HCT116 (cell line): ENCODE measurements around the gene C5AR1. TPM values are rescaled to one million over a fixed set of nuclear protein-coding genes. Genes with fewer than 3 reads are reported as not detected.

Experiments
- ATAC-seq: fragments of 200-7000 bp; cut with Tn5 transposase; 2 replicates; pipeline ENCODE4 v1.9.1; 2020; ENCODE audit warnings: mild to moderate bottlenecking, moderate library complexity
- BruUV-seq: library from RNA; stranded (reverse); fragments of 400-500 nt; replicated peaks from 2 replicates; lab custom pipeline; 2021; lab: Mats Ljungman, UMichigan
- CTCF ChIA-PET: fragments of 300-600 bp; sonication (Branson Sonifier 250); formaldehyde crosslinking; loops from one replicate; lab custom pipeline; 2021; ENCODE audit warnings: antibody characterized with exemption; lab: Charles Lee
- POLR2A ChIA-PET: fragments of 300-600, 350-600 bp; sonication (Branson Sonifier 250); formaldehyde crosslinking; loops from one replicate; lab custom pipeline; 2021; ENCODE audit warnings: antibody characterized with exemption; lab: Charles Lee
- RAD21 ChIA-PET, 2 experiments: fragments of 300-600 bp; sonication (Branson Sonifier 250); formaldehyde crosslinking; loops; one replicate each; lab custom pipeline; 2023; ENCODE audit warnings: low total read pairs in 2 of 2; ENCODE audit not compliant: uncharacterized antibody in 2 of 2, unreplicated experiment in 2 of 2, low non-redundant PET in 1 of 2; lab: Charles Lee
- DNase-seq: peaks from one replicate; pipeline ENCODE4 v3.0.0-alpha.2; 2010; ENCODE audit warnings: low read depth, low spot score
- H2AFZ ChIP-seq: fragments of 200-600 bp; shearing (Covaris generic), sonication (generic); 2 replicates; pipeline ENCODE4 v1.6.1; 2017; ENCODE audit warnings: low read depth, mixed run types, mixed read lengths, antibody characterized with exemption, low read length; ENCODE audit not compliant: poor library complexity, severe bottlenecking
- H3K27ac ChIP-seq: 2 replicates; pipeline ENCODE4 v1.5.1; 2012; ENCODE audit warnings: low read depth, low read length
- H3K27me3 ChIP-seq: fragments of 200-600 bp; sonication (generic); 2 replicates; pipeline ENCODE4 v1.6.1; 2016; ENCODE audit warnings: mixed run types, low read length, mixed read lengths; ENCODE audit not compliant: insufficient read depth
- H3K36me3 ChIP-seq, 2 experiments: fragments of 200-500 bp in 1 of 2; fragments of 200-600 bp in 1 of 2; sonication (Bioruptor generic) in 1 of 2; sonication (generic) in 1 of 2; 2 replicates each; pipeline versions ENCODE4 v1.5.1 to v1.6.1; 2014 to 2016; ENCODE audit warnings: low read length in 2 of 2, inconsistent platforms in 1 of 2, mixed read lengths in 1 of 2, mixed run types in 1 of 2; ENCODE audit not compliant: insufficient read depth in 2 of 2, control insufficient read depth in 1 of 2
- H3K4me1 ChIP-seq, 2 experiments: fragments of 200-600 bp in 1 of 2; sonication (generic) in 1 of 2; 2 replicates each; pipeline versions ENCODE4 v1.5.1 to v1.6.1; 2012 to 2017; ENCODE audit warnings: low read length in 2 of 2, inconsistent platforms in 1 of 2, mild to moderate bottlenecking in 1 of 2, mixed read lengths in 1 of 2, mixed run types in 1 of 2, moderate library complexity in 1 of 2; ENCODE audit not compliant: insufficient read depth in 2 of 2, control insufficient read depth in 1 of 2
- H3K4me2 ChIP-seq: fragments of 200-600 bp; sonication (generic); 2 replicates; pipeline ENCODE4 v1.6.1; 2017; ENCODE audit warnings: mixed run types, low read length, mixed read lengths
- H3K4me3 ChIP-seq, 2 experiments: fragments of 200-600 bp in 1 of 2; sonication (generic) in 1 of 2; replicated peaks in 1 of 2; 2 replicates each; pipeline ENCODE4 v1.5.1; 2011 to 2016; ENCODE audit warnings: low read length in 2 of 2, control low read depth in 1 of 2, low read depth in 1 of 2, mild to moderate bottlenecking in 1 of 2, mixed read lengths in 1 of 2, mixed run types in 1 of 2
- H3K79me2 ChIP-seq: fragments of 200-600 bp; sonication (generic); 2 replicates; pipeline ENCODE4 v1.6.1; 2017; ENCODE audit warnings: mild to moderate bottlenecking, mixed run types, low read length, moderate library complexity, mixed read lengths; ENCODE audit not compliant: insufficient read depth
- H3K9ac ChIP-seq: fragments of 200-600 bp; sonication (generic); 2 replicates; pipeline ENCODE4 v1.6.1; 2016; ENCODE audit warnings: low read length, mixed read lengths
- H3K9me2 ChIP-seq: fragments of 200-600 bp; sonication (generic), shearing (Covaris generic); 2 replicates; pipeline ENCODE4 v1.6.1; 2017; ENCODE audit warnings: mixed run types, mild to moderate bottlenecking, moderate library complexity; ENCODE audit not compliant: insufficient read depth
- H3K9me3 ChIP-seq, 2 experiments: fragments of 200-500 bp in 1 of 2; fragments of 200-600 bp in 1 of 2; sonication (Bioruptor generic) in 1 of 2; sonication (generic) in 1 of 2; 2 replicates each; pipeline ENCODE4 v1.6.1; 2014 to 2017; ENCODE audit warnings: low read length in 2 of 2, mixed read lengths in 2 of 2, inconsistent platforms in 1 of 2, low read depth in 1 of 2, mild to moderate bottlenecking in 1 of 2, mixed run types in 1 of 2, moderate library complexity in 1 of 2; ENCODE audit not compliant: control insufficient read depth in 1 of 2, insufficient read depth in 1 of 2
- H4K20me1 ChIP-seq: fragments of 200-600 bp; sonication (generic), shearing (Covaris generic); 2 replicates; pipeline ENCODE4 v1.6.1; 2017; ENCODE audit warnings: mixed run types, mild to moderate bottlenecking, moderate library complexity; ENCODE audit not compliant: insufficient read depth
- CBX3 ChIP-seq: IDR thresholded peaks from 2 replicates; pipeline ENCODE4 v1.6.1; 2012; ENCODE audit warnings: low read depth
- CEBPB ChIP-seq: IDR thresholded peaks from 2 replicates; pipeline ENCODE4 v1.6.1; 2012; ENCODE audit warnings: low read depth
- EGR1 ChIP-seq: IDR thresholded peaks from 2 replicates; pipeline ENCODE4 v1.6.1; 2012; ENCODE audit warnings: low read depth
- ELF1 ChIP-seq: IDR thresholded peaks from 2 replicates; pipeline ENCODE4 v1.6.1; 2012; ENCODE audit warnings: low read depth, borderline replicate concordance
- EZH2 ChIP-seq: fragments of 200-600 bp; sonication (generic); IDR thresholded peaks from 2 replicates; pipeline ENCODE4 v1.6.1; 2017; ENCODE audit warnings: antibody characterized with exemption, mixed run types
- EZH2phosphoT487 ChIP-seq: fragments of 200-600 bp; IDR thresholded peaks from 2 replicates; pipeline ENCODE4 v1.6.1; 2018; ENCODE audit warnings: antibody characterized with exemption, borderline replicate concordance
- FOSL1 ChIP-seq: IDR thresholded peaks from 2 replicates; pipeline ENCODE4 v1.6.1; 2012; ENCODE audit warnings: low read depth
- JUND ChIP-seq: IDR thresholded peaks from 2 replicates; pipeline ENCODE4 v1.6.1; 2012
- MAX ChIP-seq: IDR thresholded peaks from 2 replicates; pipeline ENCODE4 v1.6.1; 2012
- POLR2A ChIP-seq: IDR thresholded peaks from 2 replicates; pipeline ENCODE4 v1.7.0; 2011; ENCODE audit warnings: borderline replicate concordance; ENCODE audit not compliant: insufficient read depth, insufficient read length; ENCODE audit errors: extremely low read depth
- POLR2AphosphoS5 ChIP-seq: IDR thresholded peaks from 2 replicates; pipeline ENCODE4 v1.6.1; 2011; ENCODE audit warnings: mild to moderate bottlenecking, low read depth, low read length, moderate library complexity
- RAD21 ChIP-seq: IDR thresholded peaks from 2 replicates; pipeline ENCODE4 v1.6.1; 2012; ENCODE audit warnings: low read depth, mild to moderate bottlenecking
- SP1 ChIP-seq: IDR thresholded peaks from 2 replicates; pipeline ENCODE4 v1.6.1; 2012; ENCODE audit warnings: low read depth
- YY1 ChIP-seq: IDR thresholded peaks from 2 replicates; pipeline ENCODE4 v1.6.1; 2011; ENCODE audit warnings: low read length, low read depth, moderate library complexity, mild to moderate bottlenecking; ENCODE audit not compliant: insufficient replicate concordance; ENCODE audit errors: extremely low read depth
- ZNF274 ChIP-seq: fragments of 200-500 bp; sonication (Bioruptor generic); IDR thresholded peaks from 2 replicates; pipeline ENCODE4 v1.6.1; 2014; ENCODE audit warnings: mild to moderate bottlenecking, low read depth, low read length, inconsistent platforms
- intact Hi-C: fragments of 100-400 bp; cut with micrococcal nuclease; formaldehyde crosslinking; loops from 2 replicates; pipeline ENCODE4 v1.10.0; 2022
- total RNA-seq: library from RNA; stranded (reverse); gene quantifications from one replicate; pipeline ENCODE4 v1.2.1, GENCODE V29; 2021; ENCODE audit not compliant: unreplicated experiment
- TF ChIP-seq, protein P1 (sequence below), 3 experiments: fragments of 200-600 bp in 1 of 3; sonication (generic) in 1 of 3; IDR thresholded peaks in 2 of 3; conservative IDR thresholded peaks in 1 of 3; 2 replicates each; pipeline ENCODE4 v1.5.1; 2012 to 2017; ENCODE audit warnings: low read depth in 2 of 3, low read length in 2 of 3, antibody characterized with exemption in 1 of 3, borderline replicate concordance in 1 of 3, control low read depth in 1 of 3, mild to moderate bottlenecking in 1 of 3, mixed read lengths in 1 of 3, mixed run types in 1 of 3, moderate library complexity in 1 of 3; ENCODE audit not compliant: insufficient read depth in 1 of 3
- TF ChIP-seq, protein P2 (sequence below): IDR thresholded peaks from 2 replicates; pipeline ENCODE4 v1.6.1; 2011; ENCODE audit warnings: mild to moderate bottlenecking, low read length, moderate library complexity; ENCODE audit not compliant: insufficient replicate concordance; ENCODE audit errors: extremely low read depth
- TF ChIP-seq, protein P3 (sequence below): IDR thresholded peaks from 2 replicates; pipeline ENCODE4 v1.6.1; 2012

The C5AR1 gene
- total RNA-seq, 1 experiment from 2014 or later: 6.5 TPM

GRCh38 chr19:47330466-47330869 is 20.8 kb downstream of the C5AR1 start:
- TF ChIP-seq ZNF274 (no peak), RAD21 (no peak), JUND (no peak), POLR2AphosphoS5 (no peak), FOSL1 (no peak), POLR2A (no peak), EZH2phosphoT487 (no peak), EZH2 (no peak), CBX3 (no peak), EGR1 (no peak), YY1 (no peak), CEBPB (no peak), ELF1 (no peak), MAX (no peak), SP1 (no peak)
- TF ChIP-seq, protein P1, sequence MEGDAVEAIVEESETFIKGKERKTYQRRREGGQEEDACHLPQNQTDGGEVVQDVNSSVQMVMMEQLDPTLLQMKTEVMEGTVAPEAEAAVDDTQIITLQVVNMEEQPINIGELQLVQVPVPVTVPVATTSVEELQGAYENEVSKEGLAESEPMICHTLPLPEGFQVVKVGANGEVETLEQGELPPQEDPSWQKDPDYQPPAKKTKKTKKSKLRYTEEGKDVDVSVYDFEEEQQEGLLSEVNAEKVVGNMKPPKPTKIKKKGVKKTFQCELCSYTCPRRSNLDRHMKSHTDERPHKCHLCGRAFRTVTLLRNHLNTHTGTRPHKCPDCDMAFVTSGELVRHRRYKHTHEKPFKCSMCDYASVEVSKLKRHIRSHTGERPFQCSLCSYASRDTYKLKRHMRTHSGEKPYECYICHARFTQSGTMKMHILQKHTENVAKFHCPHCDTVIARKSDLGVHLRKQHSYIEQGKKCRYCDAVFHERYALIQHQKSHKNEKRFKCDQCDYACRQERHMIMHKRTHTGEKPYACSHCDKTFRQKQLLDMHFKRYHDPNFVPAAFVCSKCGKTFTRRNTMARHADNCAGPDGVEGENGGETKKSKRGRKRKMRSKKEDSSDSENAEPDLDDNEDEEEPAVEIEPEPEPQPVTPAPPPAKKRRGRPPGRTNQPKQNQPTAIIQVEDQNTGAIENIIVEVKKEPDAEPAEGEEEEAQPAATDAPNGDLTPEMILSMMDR (IDR thresholded peaks at IDR 0.05 in 2 of 3, conservative IDR thresholded peaks at IDR 0.05 in 1 of 3; ENCODE audit: borderline replicate concordance in 1 of 3, insufficient read depth in 1 of 3, low read depth in 2 of 3, low read length in 2 of 3): no peak
- TF ChIP-seq, protein P2, sequence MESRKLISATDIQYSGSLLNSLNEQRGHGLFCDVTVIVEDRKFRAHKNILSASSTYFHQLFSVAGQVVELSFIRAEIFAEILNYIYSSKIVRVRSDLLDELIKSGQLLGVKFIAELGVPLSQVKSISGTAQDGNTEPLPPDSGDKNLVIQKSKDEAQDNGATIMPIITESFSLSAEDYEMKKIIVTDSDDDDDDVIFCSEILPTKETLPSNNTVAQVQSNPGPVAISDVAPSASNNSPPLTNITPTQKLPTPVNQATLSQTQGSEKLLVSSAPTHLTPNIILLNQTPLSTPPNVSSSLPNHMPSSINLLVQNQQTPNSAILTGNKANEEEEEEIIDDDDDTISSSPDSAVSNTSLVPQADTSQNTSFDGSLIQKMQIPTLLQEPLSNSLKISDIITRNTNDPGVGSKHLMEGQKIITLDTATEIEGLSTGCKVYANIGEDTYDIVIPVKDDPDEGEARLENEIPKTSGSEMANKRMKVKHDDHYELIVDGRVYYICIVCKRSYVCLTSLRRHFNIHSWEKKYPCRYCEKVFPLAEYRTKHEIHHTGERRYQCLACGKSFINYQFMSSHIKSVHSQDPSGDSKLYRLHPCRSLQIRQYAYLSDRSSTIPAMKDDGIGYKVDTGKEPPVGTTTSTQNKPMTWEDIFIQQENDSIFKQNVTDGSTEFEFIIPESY: no peak
- TF ChIP-seq, protein P3, sequence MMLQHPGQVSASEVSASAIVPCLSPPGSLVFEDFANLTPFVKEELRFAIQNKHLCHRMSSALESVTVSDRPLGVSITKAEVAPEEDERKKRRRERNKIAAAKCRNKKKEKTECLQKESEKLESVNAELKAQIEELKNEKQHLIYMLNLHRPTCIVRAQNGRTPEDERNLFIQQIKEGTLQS: no peak
- ChIA-PET RAD21 (no interaction called here), CTCF (interaction anchor here (2.8 kb wide), 1 partner anchor 18 kb away, joined by 8 read pairs; the partner anchor contains the start of gene DHX34), POLR2A (no interaction called here)
- no peaks in the 10 kb centered on the region for H3K79me2 ChIP-seq
- no peak overlapping the region for H3K9ac ChIP-seq
- H4K20me1 ChIP-seq: no peaks in the 10 kb centered on the region
- ATAC-seq (no peak), DNase-seq (no peak)
- no TSS peak for BruUV-seq
- no peaks in the 10 kb centered on the region for H3K9me2 ChIP-seq
- H3K4me3 ChIP-seq: no peak overlapping the region
- no peaks in the 10 kb centered on the region for H3K36me3 ChIP-seq
- H3K27ac ChIP-seq: no peak overlapping the region
- no peak overlapping the region for H2AFZ ChIP-seq
- no peak overlapping the region for H3K4me2 ChIP-seq
- no peaks in the 10 kb centered on the region for H3K9me3 ChIP-seq
- intact Hi-C loops: no loop called here
- no peaks in the 10 kb centered on the region for H3K4me1 ChIP-seq
- no peaks in the 10 kb centered on the region for H3K27me3 ChIP-seq
